Heart left ventricle (tissue), 13 donors: Measurements from ENCODE around the gene AMPD3.

ENCODE experiments used
- CTCF ChIP-seq, 12 donors: fragments of 200-600 bp; sonication (generic) in 4 of 12; IDR thresholded peaks; one replicate each; pipeline versions ENCODE4 v1.5.0 to v1.8.0; 2018 to 2022; ENCODE audit warnings: antibody characterized with exemption in 12 of 12, mild to moderate bottlenecking in 5 of 12
- POLR2A ChIP-seq, 2 donors: fragments of 450-650 bp; IDR thresholded peaks; one replicate each; pipeline ENCODE4 v1.6.1; 2017; ENCODE audit warnings: antibody characterized with exemption in 2 of 2, mild to moderate bottlenecking in 2 of 2, moderate library complexity in 2 of 2
- donor health status: ischemic (EF 13 %, LVEDD 7.1; RV severe dilation, severe dysfunction).
- donor health status: DM: no; HTN: yes; CAD: no.
- donor health status: DM: no; HTN: no; CAD: no.
- donor health status: ischemic (EF 25% LVEDD 6.9; RV normal size, moderate dysfunction).
- donor health status: ischemic (EF 25% LVEDD 5.7; RV mildly dilated, moderate dysfunction).
- donor health status: ischemic (EF 35%, LVEDD 5.7; RV mildly dilated, moderate dysfunction).
- donor health status: nonischemic (EF 11% LVEDD 7.7; RV severe dilation, severe dysfunction).
- donor health status: DM: yes; HTN: yes; CAD: no.
- donor health status: PGD.
- donor health status: ischemic (EF 29% LVEDD 5.4; RV normal size, mild dysfunction).
- donor health status: nonischemic (EF 23%, LVEDD 6.1; RV moderate dilation, normal function).

- no peak for TF ChIP-seq POLR2A (IDR thresholded peaks at IDR 0.05)
- TF ChIP-seq CTCF (IDR thresholded peaks at IDR 0.05) = no peak
These were observed 40.4 kb downstream of the AMPD3 start for GRCh38 chr11:10495464-10495786.
